GM19351 (cell line): Measurements from ENCODE around the gene PPM1E.
"Not testable (repeated sequence)": the region's sequence is repeated elsewhere in the genome, so short reads cannot be mapped to it uniquely, and the experiment has no call there.

Experiments
- ATAC-seq: cut with Tn5 transposase; IDR thresholded peaks from one replicate; pipeline ENCODE4 v1.9.1; 2021; ENCODE audit warnings: mild to moderate bottlenecking, moderate library complexity; ENCODE audit not compliant: unreplicated experiment

The PPM1E gene

GRCh38 chr17:58755577-58756245 lies at the start of gene PPM1E:
Gene PPM1E (plus strand): TSS chr17:58755854.
- ATAC-seq = no peak

DNA sequence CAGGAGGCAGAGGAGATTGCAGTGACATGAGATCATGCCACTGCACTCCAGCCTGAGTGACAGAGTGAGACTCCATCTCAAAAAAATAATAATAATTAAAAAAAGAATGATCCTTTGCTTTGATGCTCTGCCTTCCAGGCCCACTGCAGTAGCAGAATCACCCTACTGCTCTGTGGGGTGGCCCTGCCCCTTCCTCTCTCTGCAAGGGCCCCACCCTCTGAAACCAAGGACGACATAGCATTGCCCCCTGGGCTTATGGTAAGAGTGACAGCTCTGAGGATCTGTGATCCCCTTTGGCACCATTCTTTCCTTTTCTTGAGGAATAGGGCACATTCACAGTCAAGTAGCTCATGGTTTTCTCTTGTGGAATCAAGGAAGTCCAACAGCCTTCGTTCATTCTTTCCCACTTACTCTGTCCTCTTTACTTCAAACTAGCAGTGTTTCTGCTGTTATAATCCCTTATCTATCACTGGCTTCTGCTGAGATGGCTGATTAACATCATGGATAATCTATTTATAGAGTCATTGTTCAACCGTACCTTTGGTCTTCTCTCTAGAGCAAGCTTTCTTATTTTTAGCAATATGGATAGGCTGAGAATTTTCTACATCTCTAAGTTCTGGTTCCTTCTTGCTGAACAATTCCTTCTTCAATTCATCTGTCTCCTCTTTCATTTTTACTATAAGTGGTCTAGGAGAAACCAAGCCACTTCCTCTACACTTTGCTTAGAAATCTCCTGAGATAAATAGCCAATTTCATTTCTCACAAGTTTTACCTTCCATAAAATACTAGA lies 49.1 kb upstream of the PPM1E start:
- no peak for ATAC-seq

DNA sequence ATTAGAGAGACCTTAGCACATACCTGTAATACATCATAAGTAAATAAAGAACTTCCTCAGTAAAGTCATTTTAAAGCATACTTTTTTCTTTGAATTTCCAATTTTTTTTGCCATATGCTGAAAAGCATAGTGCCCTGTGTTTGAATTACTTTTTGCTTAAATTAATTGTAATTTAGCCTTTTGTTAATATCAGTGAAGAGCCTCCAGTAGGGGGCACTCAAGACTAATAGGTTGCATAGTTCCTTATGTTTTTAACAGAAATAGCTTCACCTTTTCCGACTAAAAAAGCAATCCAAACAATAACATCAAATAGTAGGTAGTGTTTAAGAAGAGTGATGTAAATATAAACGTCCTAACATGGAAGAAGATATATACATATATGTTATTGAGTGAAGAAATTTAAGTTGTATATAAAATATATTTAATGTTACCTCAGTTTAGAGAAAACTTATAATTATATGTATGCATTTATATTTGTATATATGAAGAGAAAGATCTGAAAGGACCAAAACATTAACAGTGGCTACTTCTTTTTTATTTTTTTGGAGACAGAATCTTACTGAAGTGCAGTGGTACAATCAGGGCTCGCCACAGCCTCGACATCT lies 44.6 kb upstream of the PPM1E start:
- ATAC-seq = no peak

DNA sequence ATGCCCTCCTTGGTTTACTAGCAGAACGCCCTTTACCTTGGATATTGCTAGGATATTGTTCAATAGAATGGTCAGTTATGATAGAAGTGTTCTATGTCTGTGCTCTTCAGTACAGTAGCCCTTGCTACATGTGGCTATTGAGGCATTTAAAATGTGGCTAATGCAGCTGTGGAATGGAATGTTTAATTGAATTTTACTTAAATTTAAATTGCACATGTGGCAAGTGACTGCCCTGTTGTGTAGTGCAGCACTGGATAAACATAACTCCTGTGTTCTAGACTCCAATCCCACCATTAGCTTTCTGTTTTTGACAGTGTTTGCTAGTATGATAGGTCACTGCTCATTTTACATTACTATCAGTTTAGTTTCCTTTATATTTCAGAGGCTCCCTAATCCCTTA lies 33.4 kb upstream of the PPM1E start:
- ATAC-seq = no peak

- no peak for ATAC-seq
Measured at GRCh38 chr17:58722696-58723095, 33.0 kb upstream of the PPM1E start.

- ATAC-seq = no peak
Measured at GRCh38 chr17:58728798-58729197, 26.9 kb upstream of the PPM1E start.

DNA sequence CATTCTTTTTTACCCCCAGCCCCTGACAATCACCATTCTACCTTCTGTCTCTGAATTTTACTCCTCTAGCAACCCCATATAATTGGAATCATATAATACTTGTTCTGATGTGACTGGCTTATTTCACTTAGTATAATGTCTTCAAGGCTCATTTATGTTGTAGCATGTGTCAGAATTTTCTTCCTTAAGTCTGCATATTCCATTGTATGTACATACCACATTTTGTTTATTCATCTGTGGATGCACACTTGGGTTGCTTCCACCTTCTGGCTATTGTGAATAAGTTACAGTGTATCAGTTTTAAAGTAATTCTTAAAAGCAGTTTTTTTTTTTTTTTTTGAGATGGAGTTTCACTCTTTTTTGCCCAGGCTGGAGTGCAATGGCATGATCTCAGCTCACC lies 24.7 kb upstream of the PPM1E start:
- ATAC-seq = no peak

DNA sequence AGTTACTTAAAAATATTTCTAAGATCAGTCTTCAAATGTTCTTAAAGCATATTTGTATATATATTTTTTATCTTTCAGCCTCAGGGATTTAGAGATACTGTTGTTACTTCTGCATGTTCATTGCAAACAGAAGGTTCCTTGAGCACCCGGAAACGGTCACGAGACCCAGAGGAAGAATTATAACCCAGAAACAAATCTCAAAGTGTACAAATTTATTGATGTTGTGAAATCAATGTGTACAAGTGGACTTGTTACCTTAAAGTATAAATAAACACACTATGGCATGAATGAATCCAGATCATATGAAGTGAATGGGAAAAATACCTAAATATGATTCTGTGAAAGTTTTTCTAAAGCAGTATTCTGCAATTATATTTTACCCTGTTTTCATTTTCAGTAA lies 21.6 kb upstream of the PPM1E start:
- ATAC-seq = no peak

DNA sequence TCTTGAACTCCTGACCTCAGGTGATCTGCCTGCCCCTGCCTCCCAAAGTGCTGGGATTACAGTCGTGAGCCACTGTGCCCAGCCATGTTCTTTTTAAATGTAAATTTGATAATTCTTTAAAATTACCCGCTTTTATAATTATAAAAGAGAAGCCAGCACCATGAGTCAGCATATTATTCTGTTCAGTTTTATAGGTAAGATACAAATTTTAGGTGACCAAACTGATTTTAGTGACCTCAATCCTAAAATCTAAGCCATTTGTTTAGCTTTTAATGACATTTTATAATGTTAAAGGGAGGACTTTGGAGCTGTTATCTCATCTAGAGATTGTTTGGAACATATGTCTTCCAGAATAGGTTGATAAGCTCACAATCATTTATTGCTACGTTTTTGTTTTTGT lies 20.8 kb upstream of the PPM1E start:
- no peak for ATAC-seq

DNA sequence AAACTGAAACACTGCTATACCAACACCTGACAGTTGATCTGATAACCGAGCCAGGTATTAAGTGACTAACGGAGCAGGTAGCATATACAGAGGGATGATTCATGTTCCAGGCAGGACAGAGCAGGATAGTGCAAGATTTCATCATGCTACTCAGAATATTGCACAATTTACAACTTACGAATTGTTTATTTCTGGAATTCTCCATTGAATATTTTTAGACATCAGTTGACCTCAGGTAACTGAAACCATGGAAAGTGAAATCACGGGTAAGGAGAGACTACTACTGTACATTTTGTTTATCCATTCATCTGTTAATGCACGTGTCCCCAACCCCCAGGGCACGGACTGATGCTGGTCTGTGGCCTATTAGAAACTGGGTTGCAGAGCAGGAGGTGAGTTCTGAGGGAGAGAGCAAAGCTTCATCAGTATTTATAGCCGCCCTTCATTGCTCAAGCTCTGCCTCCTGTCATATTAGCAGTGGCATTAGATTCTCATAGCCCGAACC lies 14.5 kb upstream of the PPM1E start:
- ATAC-seq = no peak

DNA sequence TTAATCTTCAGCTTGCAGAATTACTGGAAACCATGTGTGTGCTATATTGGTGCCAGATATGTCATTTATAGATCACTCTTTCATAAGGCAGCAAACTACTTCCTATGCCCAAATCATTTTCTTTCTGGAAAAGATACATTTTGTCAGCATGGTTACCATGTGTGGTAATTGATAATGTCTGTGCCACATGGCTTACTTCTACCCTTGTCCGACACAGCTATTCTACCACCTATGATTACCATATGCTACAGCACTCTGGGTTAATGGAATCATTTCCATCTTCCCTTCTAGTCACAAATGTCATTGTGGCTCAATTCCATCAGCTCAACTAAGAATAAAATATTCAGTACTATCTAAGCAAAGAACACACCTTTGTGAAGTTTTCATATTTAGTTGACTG lies 8.0 kb upstream of the PPM1E start:
- no peak for ATAC-seq

DNA sequence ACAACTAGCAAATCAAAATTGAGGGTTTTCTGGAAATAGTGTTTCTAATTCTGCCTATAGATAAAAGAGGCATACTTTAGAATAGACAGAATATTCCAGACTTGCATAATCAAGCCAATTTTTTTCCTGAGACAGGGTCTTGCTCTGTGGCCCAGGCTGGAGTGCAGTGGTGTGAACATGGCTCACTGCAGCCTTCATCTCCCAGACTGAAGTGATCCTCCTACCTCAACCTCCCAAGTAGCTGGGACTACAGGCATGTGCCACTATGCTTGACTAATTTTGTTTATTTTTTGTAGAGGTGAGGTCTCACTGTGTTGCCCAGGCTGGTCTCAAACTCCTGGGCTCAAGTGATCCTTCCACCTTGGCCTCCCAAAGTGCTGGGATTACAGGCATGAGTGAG lies 6.0 kb upstream of the PPM1E start:
- not testable (repeated sequence) for ATAC-seq

DNA sequence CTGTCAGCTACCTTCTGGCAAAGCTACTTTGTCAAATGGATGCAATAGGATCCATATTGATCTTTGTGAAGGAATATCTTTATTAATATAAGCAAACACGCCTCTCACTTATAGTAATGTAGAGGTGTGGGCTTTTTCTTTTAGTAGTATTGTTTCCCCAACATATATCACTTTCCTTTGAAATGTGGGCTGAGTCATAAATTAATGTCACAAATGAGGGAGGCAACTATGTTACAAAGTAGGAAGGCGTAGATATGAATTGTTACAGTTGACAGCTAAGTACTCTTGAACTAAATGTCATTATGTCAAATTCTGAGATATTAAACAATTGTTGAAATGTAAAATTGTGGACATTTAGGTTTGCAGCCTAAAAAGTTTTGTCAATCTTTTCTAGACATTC lies 2.6 kb upstream of the PPM1E start:
- no peak for ATAC-seq

DNA sequence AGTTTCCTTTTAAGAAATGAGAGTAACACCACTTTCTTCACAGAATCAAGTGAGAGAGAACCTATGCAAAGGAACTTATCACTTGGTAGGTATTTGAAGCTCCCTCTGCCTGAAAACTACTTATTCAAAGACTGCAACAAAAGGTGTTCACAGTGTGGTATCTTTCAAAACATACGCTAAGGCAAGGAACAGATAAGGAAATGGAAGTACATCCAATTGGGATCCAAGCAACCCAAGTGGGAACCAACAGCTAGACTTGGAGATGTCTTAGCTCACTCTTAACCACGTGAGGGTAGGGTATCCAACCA lies 431 bp upstream of the PPM1E start:
- no peak for ATAC-seq

DNA sequence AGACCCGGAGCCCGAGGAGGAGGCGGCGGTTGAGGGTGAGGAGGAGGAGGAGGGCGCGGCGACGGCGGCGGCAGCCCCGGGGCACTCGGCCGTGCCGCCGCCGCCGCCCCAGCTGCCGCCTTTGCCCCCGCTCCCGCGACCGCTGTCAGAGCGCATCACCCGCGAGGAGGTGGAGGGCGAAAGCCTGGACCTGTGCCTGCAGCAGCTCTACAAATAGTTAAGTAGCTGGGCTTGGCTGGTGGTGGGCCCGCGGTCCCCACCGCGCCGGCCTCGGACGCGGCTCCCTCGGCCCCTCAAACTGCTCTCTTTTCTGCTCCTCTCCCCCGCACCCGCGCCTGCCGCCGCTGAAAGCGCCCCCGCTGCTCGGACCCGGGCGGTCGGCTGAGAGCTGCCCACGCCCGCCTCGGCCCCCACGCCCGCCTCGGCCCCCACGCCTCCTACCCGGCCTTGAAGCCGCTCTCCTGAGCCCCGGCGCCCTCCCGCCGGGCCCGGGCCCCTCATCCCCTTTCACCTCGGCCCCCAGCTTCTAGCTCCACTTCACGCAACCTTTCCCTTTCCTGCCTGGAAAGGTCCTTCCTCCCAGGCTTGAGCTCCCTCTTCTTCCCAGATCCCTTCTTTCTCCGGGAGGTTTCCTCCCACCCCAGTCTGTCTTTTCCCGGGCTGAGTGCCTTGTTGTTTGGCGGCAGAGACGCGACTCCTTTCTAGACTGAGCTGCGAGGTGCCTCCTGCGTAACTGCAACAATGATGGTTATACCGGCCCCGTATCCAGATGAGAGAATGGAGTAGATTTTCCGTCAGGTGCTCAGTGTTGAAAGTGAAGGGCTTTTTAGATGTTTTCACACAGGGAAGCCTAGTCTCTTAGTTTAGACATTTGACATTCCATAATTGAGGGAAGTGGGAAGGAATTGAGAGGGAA lies 850 bp downstream of the PPM1E start:
- ATAC-seq = no peak

GRCh38 chr17:58757162-58757613 lies 1.5 kb downstream of the PPM1E start:
- ATAC-seq = no peak

- ATAC-seq = no peak
Measured at GRCh38 chr17:58758890-58759289, 3.2 kb downstream of the PPM1E start.

- ATAC-seq = no peak
Measured at GRCh38 chr17:58759522-58759921, 3.9 kb downstream of the PPM1E start.

DNA sequence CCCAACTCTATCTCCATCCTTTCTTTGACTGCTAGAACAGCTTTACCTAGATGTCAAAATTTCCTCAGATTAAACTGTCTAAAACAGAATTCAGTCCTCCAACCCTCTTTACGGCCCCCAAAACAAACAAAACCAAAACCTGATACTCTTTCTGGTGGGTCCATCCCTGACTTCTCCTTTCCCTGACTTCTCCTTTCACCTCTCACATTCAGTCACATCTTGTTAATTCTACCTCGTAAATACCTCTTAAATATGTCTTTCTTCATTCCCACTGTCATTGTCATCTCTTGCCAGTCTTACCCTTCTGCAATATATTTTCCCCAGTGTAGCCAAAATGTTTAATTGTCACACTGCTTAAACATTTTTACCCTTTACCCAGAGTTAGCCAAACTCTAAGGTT lies 4.6 kb downstream of the PPM1E start:
- ATAC-seq = no peak

DNA sequence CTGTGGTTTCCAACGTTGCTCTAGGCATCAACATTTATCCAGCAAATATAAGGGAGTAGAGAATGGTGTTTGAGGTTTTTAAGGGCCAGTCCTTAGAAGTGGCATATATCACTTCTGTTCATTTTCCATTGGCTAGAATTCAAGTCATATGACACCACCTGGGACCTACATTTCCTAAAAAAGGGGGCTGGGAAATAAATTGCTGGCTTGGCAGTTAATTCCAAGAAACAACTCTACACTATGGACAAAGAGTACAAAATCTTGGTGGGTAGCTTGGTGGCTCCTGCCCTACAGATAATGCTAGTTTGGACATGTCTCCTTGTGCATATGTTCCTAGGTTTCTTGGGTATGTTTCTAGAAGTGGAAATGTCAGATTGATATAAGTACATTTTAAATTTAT lies 7.6 kb downstream of the PPM1E start:
- ATAC-seq = no peak

DNA sequence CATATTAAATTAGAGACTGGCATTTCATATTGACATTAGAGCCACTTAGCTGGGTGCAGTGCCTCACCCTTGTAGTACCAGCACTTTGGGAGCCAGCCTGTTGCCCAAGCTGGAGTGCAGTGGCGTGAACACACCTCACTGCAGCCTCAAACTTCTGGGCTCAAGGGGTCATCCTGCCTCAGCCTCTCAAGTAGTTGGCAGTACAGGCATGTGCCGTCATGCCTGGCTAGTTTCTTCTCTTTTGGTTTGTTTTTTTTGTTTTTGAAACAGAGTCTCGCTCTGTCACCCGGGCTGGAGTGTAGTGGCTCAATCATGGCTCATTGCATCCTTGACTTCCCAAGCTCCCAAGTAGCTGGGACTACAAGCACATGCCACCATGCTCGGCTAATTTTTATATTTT lies 8.7 kb downstream of the PPM1E start:
- no peak for ATAC-seq
